ENCODE results near the gene SRPK2.
"Not testable (repeated sequence)": the region's sequence is repeated elsewhere in the genome, so short reads cannot be mapped to it uniquely, and the experiment has no call there.

SRPK2 gene

GRCh38 chr7:105339404-105340323 is 49.1 kb downstream of the SRPK2 start:
- DNase-seq: no peak

GRCh38 chr7:105337529-105337928 is 51.2 kb downstream of the SRPK2 start:
- DNase-seq: no peak

DNA sequence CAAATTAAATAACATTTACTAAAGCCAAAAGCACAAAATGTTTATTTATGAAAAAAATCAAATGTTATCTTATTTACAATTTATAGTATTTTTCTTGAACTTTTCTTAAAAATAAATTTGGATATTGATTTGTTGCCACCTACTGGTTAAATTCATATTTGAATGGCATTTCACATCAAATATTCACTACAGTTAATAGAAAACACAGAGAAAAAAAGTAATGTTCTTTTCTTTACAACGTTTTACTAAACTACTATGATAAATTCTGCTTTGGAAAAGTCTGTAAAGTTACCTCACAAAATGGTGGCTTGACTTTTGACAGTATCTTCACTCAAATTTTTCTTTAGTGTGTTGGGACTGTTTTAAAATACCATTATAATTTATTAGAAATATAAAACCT is 52.7 kb downstream of the SRPK2 start:
- peak in 1 of 2 donors; percentile 46 for DNase-seq

GRCh38 chr7:105332661-105333060 is 56.1 kb downstream of the SRPK2 start:
- not testable (repeated sequence) for DNase-seq

GRCh38 chr7:105330526-105330925 is 58.2 kb downstream of the SRPK2 start:
- DNase-seq: no peak

DNA sequence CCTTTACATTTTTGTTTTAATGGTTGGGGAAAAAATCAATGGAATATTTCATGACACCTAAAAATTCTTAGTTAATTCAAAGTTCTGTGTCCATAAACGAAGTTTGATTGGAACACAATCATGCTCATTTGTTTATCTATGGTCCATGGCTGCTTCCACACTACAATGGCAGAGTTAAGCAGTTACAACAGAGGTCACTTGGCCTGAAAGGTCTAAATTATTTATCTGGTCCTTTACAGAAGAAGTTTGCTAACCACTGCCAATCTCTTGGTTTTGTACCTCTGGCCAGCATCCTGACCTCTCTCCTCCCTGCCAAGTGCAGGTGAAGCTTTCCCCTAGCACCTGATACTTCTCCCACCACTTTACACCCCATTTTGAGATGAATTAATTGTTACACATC is 61.5 kb downstream of the SRPK2 start:
- DNase-seq: no peak

- DNase-seq: no peak
Measured at GRCh38 chr7:105325216-105325904, 63.4 kb downstream of the SRPK2 start.

DNA sequence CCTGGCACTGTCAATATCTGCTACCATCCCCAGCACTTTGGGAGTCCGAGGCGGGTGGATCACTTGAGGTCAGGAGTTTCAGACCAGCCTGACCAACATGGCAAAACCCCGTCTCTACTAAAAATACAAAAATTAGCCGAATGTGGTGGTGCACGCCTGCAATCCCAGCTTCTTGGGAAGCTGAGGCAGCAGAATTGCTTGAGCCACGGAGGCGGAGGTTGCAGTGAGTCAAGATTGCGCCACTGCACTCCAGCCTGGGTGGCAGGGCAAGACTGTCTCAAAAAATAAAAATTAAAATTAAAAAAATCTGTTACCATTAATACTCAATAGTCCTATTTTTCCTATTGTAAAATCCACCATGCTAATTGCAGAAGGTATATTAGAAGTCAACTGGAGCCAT is 64.1 kb downstream of the SRPK2 start:
- DNase-seq: not testable (repeated sequence)

- no peak for DNase-seq
Measured at GRCh38 chr7:105323366-105323765, 65.4 kb downstream of the SRPK2 start.

- no peak for DNase-seq
Measured at GRCh38 chr7:105322655-105323277, 66.0 kb downstream of the SRPK2 start.

DNA sequence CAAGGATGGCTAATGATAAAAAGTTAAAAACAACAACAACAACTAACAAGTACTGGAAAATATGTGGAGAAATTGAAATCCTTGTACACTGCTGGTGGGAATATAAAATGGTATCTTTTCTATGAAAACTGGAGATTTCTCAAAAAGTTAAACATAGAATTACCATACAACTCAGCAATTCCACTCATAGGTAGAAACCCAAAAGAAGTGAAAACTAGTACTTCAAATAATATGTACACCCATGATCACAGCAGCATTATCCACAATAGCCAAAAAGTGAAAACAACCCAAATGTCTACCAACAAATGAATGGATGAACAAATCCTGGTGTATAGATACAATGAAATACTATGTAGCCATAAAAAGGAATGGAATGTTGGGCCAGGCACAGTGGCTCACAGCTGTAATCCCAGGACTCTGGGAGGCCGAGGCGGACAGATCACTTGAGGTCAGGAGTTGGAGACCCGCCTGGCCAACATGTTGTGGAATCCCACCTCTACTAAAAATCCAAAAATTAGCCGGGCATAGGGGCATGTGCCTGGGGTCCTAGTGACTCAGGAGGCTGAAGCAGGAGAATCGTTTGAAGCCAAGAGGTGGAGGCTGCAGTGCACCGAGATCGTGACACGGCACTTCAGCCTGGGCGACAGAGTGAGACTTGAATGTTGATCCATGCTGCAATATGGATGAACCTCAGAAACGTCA is 66.8 kb downstream of the SRPK2 start:
- no peak for DNase-seq

DNA sequence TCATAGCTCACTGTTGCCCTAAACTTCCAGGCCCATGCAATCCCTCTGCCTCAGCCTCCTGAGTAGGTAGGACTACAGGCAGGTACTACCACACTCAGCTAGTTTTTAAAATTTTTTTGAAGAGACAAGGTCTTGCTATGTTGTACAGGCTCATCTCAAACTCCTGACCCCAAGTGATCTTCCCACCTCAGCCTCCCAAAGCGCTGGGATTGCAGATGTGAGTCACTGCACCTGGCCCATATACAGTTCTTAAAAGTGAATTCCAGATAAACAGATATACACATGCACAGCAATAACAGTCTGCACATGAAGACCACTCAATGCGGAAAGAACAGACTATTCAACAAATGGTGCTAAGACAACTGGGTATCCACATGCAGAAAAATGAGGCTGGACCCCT is 67.8 kb downstream of the SRPK2 start:
- no peak for DNase-seq

- no peak for DNase-seq
Measured at GRCh38 chr7:105319578-105319977, 69.1 kb downstream of the SRPK2 start.

DNA sequence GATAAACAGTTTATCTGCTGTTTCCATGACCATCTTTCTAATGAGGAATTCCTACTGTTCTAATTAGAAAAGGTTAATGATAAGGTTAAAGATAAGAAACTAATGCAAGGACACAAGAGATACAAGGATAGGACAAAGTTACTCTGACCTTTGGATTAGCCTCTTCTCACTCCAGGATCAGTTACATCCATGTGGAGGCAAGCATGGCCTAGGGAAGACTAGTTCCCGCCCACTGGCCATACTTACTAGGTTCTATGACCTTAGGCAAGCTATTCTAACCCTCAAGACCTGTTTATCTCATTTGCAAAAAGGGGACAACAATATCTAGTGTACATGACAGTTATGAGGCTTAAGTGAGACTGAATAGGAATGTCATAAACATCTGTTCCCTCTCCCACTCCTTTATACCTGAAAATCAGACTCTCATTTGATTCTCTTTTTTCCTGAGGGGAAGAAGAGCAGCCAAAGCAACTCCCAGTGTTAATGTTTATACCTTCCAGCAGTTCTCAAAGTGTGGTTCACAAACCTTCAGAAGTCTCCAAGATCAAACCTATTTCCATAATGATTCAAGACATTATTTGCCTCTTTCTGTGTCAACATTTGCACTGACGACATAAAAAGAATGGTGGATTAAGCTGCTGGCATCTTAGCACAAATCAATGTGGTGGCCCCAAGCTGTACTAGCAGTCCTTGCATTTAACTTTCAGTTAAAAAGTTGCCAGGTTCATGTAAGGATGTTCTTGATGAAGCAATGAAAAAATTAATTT is 72.0 kb downstream of the SRPK2 start:
- no peak for DNase-seq

GRCh38 chr7:105315357-105315756 is 73.4 kb downstream of the SRPK2 start:
- DNase-seq: no peak

GRCh38 chr7:105309235-105310169 is 79.2 kb downstream of the SRPK2 start:
- no peak for DNase-seq

DNA sequence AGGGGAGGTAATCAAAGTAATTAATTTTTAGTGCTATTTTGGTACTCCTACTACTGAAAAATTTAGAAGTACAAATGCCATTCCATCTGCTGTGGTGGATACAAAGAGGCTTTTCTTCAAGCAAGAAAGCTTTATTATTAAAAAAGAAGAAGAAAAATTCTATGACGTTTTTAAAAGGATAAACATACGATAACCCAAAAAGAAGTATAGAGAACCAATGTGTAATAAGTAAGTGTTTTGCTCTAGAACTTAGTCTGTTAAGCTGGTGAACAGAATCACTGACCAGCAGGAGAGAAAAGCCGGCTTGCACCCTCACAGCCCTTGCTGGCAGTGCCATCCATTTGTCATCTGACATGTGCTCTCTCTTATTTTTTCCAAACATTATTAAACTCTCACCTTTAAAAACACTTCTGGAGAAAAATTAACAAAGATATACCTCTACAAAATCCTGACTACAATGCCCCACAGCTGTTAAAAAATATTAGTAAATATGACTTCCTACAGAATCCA is 81.5 kb downstream of the SRPK2 start:
- no peak for DNase-seq

- DNase-seq: no peak
Measured at GRCh38 chr7:105306298-105306748, 82.4 kb downstream of the SRPK2 start.

- no peak for DNase-seq
Measured at GRCh38 chr7:105305633-105306032, 83.1 kb downstream of the SRPK2 start.

DNA sequence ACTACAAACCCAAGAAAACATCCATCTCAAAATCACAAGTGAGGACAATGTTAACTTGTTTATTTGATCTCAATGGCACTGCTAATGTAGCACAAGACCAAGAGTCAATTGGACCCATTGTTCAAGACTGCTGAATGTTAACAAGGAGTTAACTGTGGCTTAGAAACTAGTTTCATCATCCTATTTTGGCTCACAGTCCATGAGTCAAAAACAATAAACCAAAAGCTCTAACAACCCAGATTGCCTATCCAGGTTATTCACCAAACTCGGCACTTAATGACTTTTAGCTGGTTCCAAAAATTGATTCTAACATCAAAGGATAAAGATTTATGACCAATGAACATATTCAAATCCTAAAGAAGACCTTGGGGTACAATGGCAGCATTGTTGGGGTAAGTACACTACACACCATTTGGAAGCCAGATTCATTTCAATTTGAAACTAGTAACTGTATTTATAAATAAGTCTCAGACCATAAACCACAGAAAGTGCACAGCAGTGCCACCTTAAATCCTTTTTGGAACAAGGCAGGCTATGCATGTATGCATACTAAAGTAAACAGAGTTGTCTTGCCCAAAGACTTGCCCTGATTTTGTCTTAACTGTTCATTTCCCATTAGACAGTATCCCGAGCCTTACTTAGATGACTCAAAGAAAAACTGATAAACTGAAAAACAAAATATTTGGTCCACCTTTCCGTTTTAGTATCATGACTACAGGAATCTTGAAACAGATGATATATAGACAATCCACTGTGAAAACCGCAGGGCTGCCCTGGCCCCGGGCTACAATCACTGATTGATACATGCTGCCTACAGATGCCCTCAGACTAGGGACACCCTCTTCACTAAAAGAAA is 84.5 kb downstream of the SRPK2 start:
- no peak for DNase-seq

Measured in CD4-positive, alpha-beta T cell treated with Interleukin-4 for 1 hour (primary cell).